Thoracic aorta (tissue), 2 donors: Measurements from ENCODE around the gene GTSE1. TPM values are rescaled to one million over a fixed set of nuclear protein-coding genes. Genes with fewer than 3 reads are reported as not detected.

Experiments
- ATAC-seq: fragments of 150-250 bp; one replicate; pipeline ENCODE4 v1.8.0; 2017; ENCODE audit warnings: low read depth; ENCODE audit not compliant: insufficient number of reproducible peaks, low FRiP score
- DNase-seq: peaks from one replicate; pipeline ENCODE4 v3.0.0-alpha.2; 2020; ENCODE audit warnings: low spot score
- H3K27ac ChIP-seq, 2 donors: fragments of 200-600 bp; sonication (generic); 1 replicate in 1 of 2; 2 replicates in 1 of 2; pipeline ENCODE4 v1.5.1; 2016; ENCODE audit warnings: mild to moderate bottlenecking in 2 of 2, moderate library complexity in 2 of 2
- H3K27me3 ChIP-seq: fragments of 200-600 bp; sonication (generic); replicated peaks from 2 replicates; pipeline ENCODE4 v1.6.0; 2016; ENCODE audit warnings: mild to moderate bottlenecking; ENCODE audit not compliant: insufficient read depth
- H3K36me3 ChIP-seq: fragments of 200-600 bp; sonication (generic); one replicate; pipeline ENCODE4 v1.5.1; 2016
- H3K4me1 ChIP-seq, 2 donors: fragments of 200-600 bp; sonication (generic); 1 replicate in 1 of 2; 2 replicates in 1 of 2; pipeline versions ENCODE4 v1.5.1 to v1.6.0; 2016; ENCODE audit warnings: low read depth in 2 of 2, mild to moderate bottlenecking in 1 of 2; ENCODE audit not compliant: control insufficient read depth in 1 of 2
- H3K4me3 ChIP-seq: fragments of 200-600 bp; sonication (generic); 2 replicates; pipeline ENCODE4 v1.5.1; 2016; ENCODE audit warnings: mild to moderate bottlenecking
- H3K9me3 ChIP-seq: fragments of 200-600 bp; sonication (generic); 2 replicates; pipeline ENCODE4 v1.5.1; 2016
- CTCF ChIP-seq: fragments of 200-600 bp; sonication (generic); IDR thresholded peaks from one replicate; pipeline ENCODE4 v1.5.1; 2019; ENCODE audit warnings: antibody characterized with exemption
- total RNA-seq, 2 donors: library from RNA; depleted of rRNA; stranded (reverse); fragments of >200 nt; gene quantifications; one replicate each; pipeline versions ENCODE4 v1.1.0 to v1.2.3, GENCODE V29; 2016

The GTSE1 gene
- total RNA-seq, 2 donors from 2014 or later = 0.41 to 0.92 TPM

- H3K4me1 ChIP-seq = no peaks in the 10 kb centered on the region
- no peak overlapping the region for H3K4me3 ChIP-seq
- TF ChIP-seq CTCF = no peak
- peaks cover 5% of the 10 kb centered on the region for H3K9me3 ChIP-seq
- H3K27ac ChIP-seq = no peak overlapping the region
- DNase-seq (no peak), ATAC-seq (no peak)
- H3K36me3 ChIP-seq = no peaks in the 10 kb centered on the region
- H3K27me3 ChIP-seq = no peaks in the 10 kb centered on the region
These were observed 75.1 kb downstream of the GTSE1 start for GRCh38 chr22:46371623-46372226.

- H3K27ac ChIP-seq = no peak overlapping the region
- no peak for ATAC-seq
- no peaks in the 10 kb centered on the region for H3K27me3 ChIP-seq
- H3K4me1 ChIP-seq = no peaks in the 10 kb centered on the region
- no peak for TF ChIP-seq CTCF
- H3K9me3 ChIP-seq = peaks cover 5% of the 10 kb centered on the region
- no peak overlapping the region for H3K4me3 ChIP-seq
- no peak for DNase-seq
- H3K36me3 ChIP-seq = no peaks in the 10 kb centered on the region
These were observed 76.0 kb downstream of the GTSE1 start for GRCh38 chr22:46372686-46373085.

- no peaks in the 10 kb centered on the region for H3K36me3 ChIP-seq
- H3K4me3 ChIP-seq = no peak overlapping the region
- no peak overlapping the region for H3K27ac ChIP-seq
- no peaks in the 10 kb centered on the region for H3K4me1 ChIP-seq
- ATAC-seq = no peak
- TF ChIP-seq CTCF = no peak
- H3K27me3 ChIP-seq = no peaks in the 10 kb centered on the region
- H3K9me3 ChIP-seq = peaks cover 5% of the 10 kb centered on the region
- DNase-seq = no peak
These were observed 76.5 kb downstream of the GTSE1 start for GRCh38 chr22:46373159-46373558.

- Histone ChIP-seq H3K9me3 (peaks cover 5% of the 10 kb centered on the region), H3K36me3 (no peaks in the 10 kb centered on the region), H3K27me3 (no peaks in the 10 kb centered on the region), H3K27ac (no peak overlapping the region), H3K4me1 (no peaks in the 10 kb centered on the region), H3K4me3 (no peak overlapping the region)
- ATAC-seq (no peak), DNase-seq (no peak)
- no peak for TF ChIP-seq CTCF
These were observed 77.4 kb downstream of the GTSE1 start for GRCh38 chr22:46373921-46374662.

- Histone ChIP-seq H3K4me1 (no peaks in the 10 kb centered on the region), H3K4me3 (no peak overlapping the region), H3K36me3 (no peaks in the 10 kb centered on the region), H3K27ac (no peak overlapping the region), H3K27me3 (no peaks in the 10 kb centered on the region), H3K9me3 (peaks cover 5% of the 10 kb centered on the region)
- DNase-seq = no peak
- no peak for ATAC-seq
- no peak for TF ChIP-seq CTCF
These were observed 78.2 kb downstream of the GTSE1 start for GRCh38 chr22:46374663-46375474.
